GM18909 (cell line): Measurements from ENCODE around the gene G6PD.

Experiments
- ATAC-seq: cut with Tn5 transposase; IDR thresholded peaks from one replicate; pipeline ENCODE4 v1.9.1; 2021; ENCODE audit warnings: mild to moderate bottlenecking; ENCODE audit not compliant: unreplicated experiment, poor library complexity

The G6PD gene

DNA sequence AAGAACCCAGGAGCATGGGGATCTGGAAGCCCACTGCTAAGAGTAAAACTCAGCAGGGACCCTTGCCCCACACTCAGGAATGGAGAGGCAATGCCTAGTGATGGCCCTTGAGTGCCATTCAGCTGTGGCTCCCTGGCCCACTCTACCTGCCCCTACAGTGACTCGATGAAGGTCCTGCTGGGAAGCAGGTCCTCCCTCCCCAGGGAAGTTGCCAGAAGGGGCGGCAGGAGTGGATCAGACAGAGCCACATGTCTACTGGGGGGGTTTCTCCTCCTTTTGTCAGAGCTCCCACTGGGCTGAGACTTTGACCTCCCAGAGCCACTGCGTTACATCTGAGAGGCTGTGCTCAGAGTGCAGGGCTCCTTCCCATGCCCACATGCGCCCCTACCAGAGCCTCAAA is 57.5 kb downstream of the G6PD start:
- ATAC-seq: no peak

DNA sequence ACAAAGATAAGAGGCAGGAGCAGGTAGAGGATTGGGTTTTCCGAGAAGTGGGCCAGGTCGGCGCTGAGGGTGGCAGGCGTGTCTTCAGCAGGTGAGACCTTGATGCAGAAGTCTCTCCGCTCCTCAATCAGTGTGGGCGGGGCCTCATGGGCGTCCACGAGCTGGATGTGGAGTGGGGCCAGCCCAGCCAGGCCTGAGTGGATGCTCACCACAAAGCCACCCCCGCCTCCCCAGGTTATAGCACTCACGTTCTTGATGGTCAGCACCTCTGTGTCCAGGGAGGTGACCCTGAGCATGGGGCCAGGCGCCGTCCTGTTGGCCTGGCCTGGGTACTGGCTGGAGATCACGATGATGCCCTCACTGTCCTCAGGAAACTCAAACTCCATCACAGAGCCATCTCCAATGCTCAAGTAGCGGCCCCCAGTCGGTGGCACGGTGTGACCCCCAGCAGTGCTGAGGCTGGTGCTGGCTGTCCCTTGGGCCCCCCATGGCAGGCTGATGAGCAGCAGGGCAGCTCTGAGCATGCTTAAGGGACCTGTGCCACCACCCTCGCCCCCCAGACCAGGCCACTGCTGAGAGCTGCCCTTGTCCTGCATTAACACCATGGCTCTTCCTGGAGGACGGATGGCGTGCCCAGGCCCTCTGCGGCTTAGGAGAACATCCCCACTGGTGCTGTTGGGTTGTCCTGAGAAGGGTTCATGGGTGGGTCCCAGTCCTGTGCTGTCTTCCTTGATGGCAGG is 58.1 kb downstream of the G6PD start:
- no peak for ATAC-seq

DNA sequence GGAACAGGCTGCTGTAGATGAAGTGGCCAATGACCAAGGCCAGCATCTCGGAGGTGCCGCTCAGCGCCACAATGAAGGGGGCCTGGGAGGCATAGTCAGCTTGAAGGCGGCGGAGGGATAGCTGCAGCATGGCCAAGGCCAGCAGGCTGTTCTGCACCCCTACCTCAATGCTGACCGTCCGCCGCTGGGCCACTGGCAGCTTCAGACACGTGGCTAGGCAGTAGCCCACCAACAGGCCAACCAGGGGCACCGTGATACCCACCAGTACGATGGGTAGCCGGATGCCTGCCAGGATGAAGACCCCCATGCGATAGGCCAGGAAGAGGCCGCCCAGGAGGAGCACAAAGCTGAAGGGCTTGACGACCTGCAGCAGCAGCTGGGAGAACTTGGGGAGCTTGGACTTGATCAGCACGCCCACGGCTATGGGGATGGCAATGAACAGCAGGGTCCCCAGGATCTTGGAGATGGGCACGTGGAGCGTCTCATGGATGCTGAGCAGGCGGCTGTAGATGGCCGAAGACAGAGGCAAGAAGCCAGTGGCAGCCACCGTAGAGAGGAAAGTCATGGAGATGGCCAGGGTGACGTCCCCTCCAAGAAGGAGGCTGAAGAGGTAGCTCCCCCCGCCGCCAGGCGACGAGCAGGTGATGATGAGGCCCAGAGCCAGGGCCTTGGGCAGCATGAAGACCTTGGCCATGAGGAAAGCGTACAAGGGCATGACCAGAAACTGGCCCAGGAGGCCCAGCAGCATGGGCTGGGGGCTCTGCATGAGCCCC is 58.9 kb downstream of the G6PD start:
- no peak for ATAC-seq

DNA sequence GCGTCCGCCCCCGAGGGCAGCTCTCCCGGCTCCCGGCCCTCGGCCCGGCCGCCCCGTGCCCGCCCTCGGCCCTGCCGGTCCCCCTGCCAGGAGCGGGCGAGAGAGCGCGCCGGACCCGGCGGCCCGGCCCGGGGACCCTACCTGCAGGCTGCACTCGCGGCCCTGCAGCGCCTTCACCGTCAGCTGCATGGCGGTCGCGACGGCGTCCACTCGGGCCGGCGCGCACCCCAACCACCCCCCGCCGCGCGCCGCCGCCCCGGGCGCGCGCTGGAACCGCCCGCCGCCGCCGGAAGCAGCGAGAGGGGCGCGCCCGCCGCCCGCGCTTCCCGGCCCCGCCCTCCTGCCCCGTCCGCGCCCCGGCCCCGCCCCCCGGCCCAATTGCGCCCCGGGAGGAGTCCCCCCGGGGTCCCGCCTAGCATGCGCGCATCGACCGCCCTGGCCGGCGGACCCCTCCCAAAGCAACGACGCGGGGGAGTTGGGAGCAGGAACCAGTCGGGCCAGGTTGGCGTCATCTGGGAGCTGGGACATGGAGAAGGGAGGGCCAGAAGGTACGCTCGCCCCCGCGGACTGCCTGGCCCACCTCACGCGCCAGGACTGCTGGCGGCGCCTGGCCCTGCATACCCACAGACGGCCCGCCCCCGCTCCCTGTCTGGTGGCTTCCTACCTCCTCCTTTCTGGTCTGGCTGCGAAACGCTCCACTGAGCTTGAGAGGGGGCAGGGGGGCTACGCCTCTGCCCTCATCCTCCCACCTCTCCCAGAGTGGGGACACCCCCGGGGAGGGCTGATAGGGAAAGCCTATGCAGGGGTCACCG is 60.0 kb downstream of the G6PD start, which contains the start of gene UBL4A:
TSS of gene UBL4A (minus strand) at position 220 of the 812 bp plus-strand sequence. CDS start at position 189, 31 bp downstream.
- ATAC-seq: peak; percentile 23

DNA sequence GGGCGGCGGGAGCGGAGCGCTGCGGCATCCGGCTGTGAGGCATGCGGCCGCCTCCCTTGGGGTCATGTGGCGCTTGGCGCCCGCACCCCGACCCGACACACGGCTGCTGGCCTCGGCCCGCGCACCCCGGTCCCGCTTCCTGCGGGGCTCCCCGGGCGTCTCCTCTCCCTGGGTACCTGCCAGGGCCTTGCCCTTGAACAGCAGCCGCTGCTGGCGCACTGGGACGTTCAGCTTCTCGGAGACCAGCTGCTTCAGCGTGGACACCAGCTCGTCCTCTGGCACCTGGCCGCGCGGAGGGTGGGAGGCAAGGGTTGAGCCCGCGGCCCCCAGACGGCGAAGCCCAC is 60.6 kb downstream of the G6PD start:
- no peak for ATAC-seq

DNA sequence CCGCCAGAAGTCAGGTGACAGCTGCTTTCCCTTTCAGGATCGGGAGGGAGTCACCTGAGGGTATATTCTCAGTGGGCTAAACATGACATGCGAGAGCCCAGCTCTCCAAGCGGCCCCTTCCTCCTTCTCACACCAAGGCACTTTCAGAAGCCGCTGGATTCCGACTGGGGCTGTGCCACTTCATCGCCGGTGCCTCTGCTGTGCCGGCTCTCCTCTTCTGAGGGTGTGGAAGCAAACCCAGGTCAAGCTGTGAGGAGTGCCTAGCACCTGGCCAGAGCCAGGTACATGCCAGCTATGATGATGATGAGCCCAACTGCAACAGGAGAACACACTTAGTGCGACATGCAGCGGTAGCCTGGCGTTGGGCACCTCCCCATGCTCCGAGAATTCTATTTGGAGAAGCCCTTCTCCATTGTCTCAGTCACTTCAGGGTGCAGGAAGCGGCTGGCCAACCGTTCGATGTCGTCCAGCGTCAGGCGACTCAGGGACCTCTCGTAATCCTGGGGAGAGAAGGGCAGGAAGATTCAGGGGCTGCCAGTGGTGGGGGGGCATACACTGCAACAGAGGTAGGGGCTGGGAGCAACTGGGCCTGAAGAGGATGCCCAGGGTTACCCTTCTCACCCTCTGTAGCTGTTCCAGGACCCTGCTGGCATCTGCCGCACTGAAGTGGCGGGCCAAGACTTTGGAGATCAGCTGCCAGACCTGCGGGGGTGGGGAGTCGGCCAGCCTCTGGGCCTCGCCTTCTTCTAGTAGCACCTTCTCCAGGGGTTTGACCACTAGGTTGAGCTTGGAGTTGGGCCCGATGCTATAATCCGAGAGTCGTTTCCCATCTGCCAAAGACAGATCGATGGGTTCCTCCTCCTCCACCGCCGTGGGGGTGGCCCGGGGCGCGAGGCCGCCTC is 61.2 kb downstream of the G6PD start:
- ATAC-seq: no peak

DNA sequence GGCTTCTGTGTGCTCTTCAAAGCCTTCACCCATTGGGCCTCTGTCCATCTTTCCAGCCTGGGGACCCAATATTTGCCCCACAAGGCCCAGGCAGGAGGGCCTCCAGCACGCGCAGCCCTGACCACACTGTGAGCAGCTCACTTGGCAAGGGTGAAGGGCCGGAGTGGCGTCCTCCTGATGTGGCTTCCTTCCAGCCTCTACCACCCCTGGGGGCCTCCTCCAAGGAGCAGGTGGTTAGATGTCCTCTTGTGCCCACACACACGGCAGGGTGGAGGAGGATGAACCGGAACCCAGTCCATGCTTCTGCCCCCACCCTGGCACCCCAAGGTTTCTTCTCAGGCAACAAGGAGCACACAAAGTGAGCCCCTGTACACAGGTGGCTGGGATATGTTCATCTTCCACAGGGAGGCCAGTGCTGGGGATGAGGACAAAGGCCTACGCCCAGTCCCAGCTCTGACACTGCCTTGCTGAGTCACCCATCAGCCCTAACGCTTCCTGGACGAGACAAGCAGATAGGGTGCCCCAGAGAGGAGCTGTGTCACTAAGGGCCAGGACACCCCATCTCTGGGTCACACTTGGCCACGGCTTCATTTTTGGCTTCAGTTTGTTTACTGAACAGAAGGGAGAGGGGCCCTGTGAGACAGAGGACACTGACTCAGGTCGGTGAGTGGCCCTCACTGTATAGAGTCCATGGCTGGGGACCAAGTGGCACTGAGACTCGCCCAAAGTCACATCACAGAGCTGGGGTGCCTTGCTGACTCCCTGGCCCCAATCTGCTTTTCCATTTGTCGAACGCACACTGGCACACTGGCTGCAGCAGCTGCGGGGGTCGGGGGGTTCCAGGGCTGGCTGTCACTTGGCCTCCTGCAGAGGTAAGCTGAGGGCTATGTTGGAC is 62.1 kb downstream of the G6PD start:
- no peak for ATAC-seq

DNA sequence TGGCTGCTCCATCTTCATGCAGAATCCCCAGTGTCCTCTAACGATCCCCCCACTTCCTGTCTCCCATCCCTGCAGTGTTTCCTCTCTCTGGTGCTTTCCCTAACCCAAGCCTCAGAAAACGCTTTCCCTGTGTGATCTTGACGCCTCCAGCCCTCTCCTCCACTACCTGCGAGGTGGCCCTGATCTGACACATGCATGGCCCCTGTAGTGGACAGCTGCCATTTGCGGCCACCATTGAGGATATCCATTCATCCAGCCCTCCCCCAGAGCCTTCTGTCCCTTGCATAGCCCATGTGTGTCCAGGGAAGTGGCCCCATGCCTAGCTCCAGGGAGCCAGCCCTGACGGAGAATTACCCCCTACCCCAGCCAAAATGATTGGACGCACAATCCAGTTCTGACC is 63.3 kb downstream of the G6PD start:
- ATAC-seq: no peak

DNA sequence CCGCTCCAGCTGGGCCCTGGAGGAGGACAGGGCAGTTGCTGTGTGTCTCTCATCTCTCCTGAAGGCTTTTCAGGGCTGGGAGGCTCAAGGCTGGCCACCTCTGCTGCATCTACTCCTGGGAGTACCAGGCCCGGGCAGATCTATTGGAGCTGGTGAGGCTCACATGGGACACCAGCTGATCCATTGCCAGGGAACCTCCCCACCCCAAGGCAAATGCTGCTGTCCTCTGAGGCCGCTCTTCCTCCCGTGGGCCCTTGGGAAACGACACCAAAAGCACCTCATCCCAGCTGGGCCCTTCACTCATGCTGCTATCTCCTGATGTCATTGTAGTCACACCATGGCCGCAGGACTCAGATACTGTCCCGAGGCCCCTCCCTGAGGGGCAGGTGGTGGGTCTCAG is 63.9 kb downstream of the G6PD start:
- no peak for ATAC-seq

DNA sequence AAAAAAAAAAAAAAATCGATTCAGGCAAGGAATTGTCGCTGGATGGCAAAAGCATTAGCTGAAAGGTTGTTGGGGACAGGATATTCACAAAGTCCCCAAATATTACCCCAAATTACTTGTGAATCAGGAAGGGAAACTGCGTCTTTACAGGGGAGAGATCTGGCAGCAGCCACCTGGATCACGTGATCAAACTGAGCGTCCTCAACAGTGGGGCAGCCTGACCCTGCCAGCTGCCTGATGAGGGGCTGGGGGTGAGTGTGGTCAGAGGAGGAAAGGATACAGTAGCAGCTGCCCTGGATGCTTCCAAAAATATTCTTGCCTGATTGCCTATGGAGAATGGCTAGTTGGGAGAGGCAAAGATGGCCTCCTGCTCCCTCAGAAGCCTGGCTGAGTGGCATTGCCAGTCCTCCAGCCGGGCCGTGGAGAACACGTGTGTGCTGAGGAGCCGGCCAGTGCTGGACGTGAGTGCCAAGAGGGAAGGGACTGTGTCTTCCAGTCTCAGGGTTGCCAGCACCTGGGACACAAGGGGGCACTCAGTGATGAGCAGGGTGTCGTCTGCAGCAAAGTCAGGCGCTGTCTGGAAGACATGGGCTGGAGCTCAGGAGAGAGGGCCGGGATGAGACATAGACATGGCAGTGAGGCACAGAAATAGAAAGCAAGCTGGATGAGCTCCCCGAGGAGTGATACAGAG is 64.6 kb downstream of the G6PD start:
- no peak for ATAC-seq
